ENCODE results near the gene UNKL. TPM values are rescaled to one million over a fixed set of nuclear protein-coding genes. Genes with fewer than 3 reads are reported as not detected.

The UNKL gene
- total and polyA plus RNA-seq, 3 donors from 2014 or later: 23.7 to 49.9 (median 49.2) TPM

DNA sequence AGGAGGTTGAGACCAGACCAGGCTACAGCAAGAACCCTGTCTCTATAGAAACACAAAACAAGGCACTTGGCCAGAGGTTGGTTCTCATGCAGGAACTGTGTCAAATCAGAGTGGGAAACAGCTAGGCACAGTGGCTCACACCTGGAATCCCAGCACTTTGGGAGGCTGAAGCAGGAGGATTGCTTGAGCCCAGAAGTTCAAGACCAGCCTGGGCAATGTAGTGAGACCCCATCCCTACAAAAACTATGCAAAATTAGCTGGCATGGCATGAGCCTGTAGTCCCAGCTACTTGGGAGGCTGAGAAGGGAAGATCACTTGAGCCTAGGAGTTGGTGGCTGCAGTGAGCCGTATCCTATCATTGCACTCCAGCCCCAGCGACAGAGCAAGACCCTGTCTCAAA lies 1.7 kb downstream of the UNKL start:
- TF ChIP-seq, protein P1, sequence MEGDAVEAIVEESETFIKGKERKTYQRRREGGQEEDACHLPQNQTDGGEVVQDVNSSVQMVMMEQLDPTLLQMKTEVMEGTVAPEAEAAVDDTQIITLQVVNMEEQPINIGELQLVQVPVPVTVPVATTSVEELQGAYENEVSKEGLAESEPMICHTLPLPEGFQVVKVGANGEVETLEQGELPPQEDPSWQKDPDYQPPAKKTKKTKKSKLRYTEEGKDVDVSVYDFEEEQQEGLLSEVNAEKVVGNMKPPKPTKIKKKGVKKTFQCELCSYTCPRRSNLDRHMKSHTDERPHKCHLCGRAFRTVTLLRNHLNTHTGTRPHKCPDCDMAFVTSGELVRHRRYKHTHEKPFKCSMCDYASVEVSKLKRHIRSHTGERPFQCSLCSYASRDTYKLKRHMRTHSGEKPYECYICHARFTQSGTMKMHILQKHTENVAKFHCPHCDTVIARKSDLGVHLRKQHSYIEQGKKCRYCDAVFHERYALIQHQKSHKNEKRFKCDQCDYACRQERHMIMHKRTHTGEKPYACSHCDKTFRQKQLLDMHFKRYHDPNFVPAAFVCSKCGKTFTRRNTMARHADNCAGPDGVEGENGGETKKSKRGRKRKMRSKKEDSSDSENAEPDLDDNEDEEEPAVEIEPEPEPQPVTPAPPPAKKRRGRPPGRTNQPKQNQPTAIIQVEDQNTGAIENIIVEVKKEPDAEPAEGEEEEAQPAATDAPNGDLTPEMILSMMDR (IDR thresholded peaks at IDR 0.05): no peak
- no peak for TF ChIP-seq POLR2A (IDR thresholded peaks at IDR 0.05)
- intact Hi-C loops (cut with DNase I; ENCODE audit: low total_unique reads): no loop called here
- H3K27ac ChIP-seq: no peak overlapping the region
- no peak for DNase-seq
- H3K36me3 ChIP-seq (ENCODE audit: low read depth, missing control alignments): no peaks in the 10 kb centered on the region
- WGBS, 2 donors: 50 to 75% methylated on average over 2 of the region's 2 CpGs
- no peak overlapping the region for H3K4me3 ChIP-seq
- peaks cover 15% of the 10 kb centered on the region for H3K4me1 ChIP-seq
- H3K27me3 ChIP-seq: no peaks in the 10 kb centered on the region
- H3K9me3 ChIP-seq: no peaks in the 10 kb centered on the region

DNA sequence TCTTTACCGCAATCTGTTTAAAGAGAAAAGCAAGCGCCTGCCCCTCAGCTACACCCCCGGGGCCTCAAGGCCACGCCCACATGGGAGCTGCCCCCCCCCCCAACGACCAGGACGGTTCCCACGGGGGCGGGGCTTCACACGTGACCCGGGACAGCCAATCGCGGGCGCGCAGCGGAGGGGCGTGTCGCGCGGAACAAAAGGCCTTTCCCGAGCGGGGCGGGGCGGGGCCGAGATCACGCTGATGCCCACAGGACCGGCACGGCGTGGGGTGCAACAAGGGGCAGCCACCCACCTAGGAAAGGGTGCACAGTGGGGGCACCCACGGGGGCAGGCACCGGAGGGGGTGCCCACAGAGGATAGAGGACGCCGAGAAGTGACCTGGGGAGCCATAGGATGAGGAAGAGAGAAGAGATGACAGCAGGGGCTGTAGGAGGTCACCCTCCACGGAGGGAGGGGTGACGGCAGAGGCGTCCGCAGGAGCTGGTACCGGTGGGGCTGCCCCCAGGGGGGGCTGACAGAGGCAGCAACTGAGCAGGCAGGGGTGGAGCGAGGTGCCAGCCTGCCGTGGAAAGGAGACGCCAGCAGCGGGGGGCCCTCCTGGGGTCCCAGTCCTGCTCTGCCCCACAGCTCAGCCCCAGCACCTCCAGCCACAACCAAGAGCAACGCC lies 6.2 kb downstream of the UNKL start:
- WGBS, 2 donors: 6% methylated on average over 18 to 42 of the region's 42 CpGs
- Histone ChIP-seq H3K27me3 (no peaks in the 10 kb centered on the region), H3K36me3 (ENCODE audit: low read depth, missing control alignments) (no peaks in the 10 kb centered on the region), H3K4me1 (peaks cover 15% of the 10 kb centered on the region), H3K27ac (peak overlapping the region in 1 of 2 donors; percentile 28), H3K4me3 (peak overlapping the region; percentile 40 to 47), H3K9me3 (no peaks in the 10 kb centered on the region)
- no peak for TF ChIP-seq POLR2A (IDR thresholded peaks at IDR 0.05)
- intact Hi-C loops (cut with DNase I; ENCODE audit: low total_unique reads): no loop called here
- peak; percentile 97 for DNase-seq

DNA sequence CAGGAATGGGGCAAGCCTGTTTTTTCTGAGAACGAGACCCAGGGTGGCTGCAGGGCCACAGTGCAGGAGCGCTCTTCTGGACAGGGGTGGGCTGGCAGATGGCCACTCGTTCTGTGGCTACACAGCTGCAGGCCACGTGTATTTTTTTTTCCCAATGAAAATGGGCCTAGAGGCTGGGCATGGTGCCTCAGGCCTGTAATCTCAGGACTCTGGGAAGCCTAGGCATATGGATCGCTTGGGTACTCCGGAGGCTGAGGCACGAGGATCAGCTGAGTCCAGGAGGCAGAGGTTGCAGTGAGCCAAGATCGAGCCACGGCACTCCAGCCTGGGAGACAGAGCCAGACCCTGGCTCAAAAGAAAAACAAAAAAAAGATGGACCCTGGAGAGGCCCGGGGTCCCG lies 6.8 kb downstream of the UNKL start:
- H3K27me3 ChIP-seq: no peaks in the 10 kb centered on the region
- peak overlapping the region in 1 of 2 donors; percentile 47 for H3K4me3 ChIP-seq
- H3K9me3 ChIP-seq: no peaks in the 10 kb centered on the region
- H3K27ac ChIP-seq: no peak overlapping the region
- peak; percentile 61 for DNase-seq
- 11 to 14% methylated on average over 6 to 10 of the region's 11 CpGs for WGBS, 2 donors
- intact Hi-C loops (cut with DNase I; ENCODE audit: low total_unique reads): no loop called here
- H3K4me1 ChIP-seq: peaks cover 15% of the 10 kb centered on the region
- H3K36me3 ChIP-seq (ENCODE audit: low read depth, missing control alignments): no peaks in the 10 kb centered on the region
- TF ChIP-seq, protein P1 (IDR thresholded peaks at IDR 0.05): no peak
- TF ChIP-seq POLR2A (IDR thresholded peaks at IDR 0.05): no peak

DNA sequence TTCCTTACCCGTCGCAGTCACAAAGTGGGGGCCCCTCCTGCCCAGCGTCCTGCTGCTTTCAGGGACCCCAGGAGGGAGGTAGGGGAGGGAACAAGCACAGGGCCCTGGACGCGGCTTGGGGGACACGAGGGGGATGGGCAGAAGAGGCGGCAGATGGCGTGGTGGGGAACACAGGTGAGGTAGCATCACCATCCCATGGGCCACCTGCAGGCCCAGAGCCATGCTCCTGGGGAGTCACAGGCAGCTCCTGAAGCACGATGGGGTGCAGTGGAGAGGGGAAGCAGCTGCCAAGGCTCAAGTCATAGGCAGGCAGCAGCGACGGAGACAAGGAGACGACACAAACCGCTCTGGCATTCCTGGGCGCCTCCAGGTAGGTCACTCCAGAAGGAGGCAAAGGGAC lies 10.8 kb downstream of the UNKL start:
- 91 to 93% methylated on average over 14 of the region's 14 CpGs for WGBS, 2 donors

DNA sequence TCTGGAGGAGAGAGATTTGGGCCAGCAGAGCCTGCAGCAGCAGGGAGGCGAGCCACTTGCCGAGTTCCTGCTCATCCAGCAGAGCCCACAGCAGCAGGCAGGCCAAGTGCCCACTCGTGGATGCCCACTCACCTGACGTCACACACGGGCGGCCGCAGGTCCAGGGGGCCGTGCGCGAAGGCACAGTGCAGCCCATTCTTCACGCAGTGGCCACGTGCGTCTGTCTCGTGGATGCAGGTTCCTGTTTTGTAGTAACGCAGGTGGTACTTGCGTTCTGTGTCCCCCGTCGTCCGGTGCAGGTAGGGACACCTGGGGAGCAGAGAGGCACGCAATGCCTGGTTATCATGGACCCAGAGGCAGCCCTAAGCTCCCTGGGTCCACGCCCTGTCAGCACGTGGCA lies 11.5 kb downstream of the UNKL start:
- H3K9me3 ChIP-seq: no peaks in the 10 kb centered on the region
- no peaks in the 10 kb centered on the region for H3K36me3 ChIP-seq (ENCODE audit: low read depth, missing control alignments)
- peaks cover 9% of the 10 kb centered on the region for H3K4me1 ChIP-seq
- WGBS, 2 donors: 92 to 95% methylated on average over 12 to 22 of the region's 22 CpGs
- intact Hi-C loops (cut with DNase I; ENCODE audit: low total_unique reads): no loop called here
- TF ChIP-seq, protein P1 (IDR thresholded peaks at IDR 0.05): no peak
- no peak for TF ChIP-seq POLR2A (IDR thresholded peaks at IDR 0.05)
- no peaks in the 10 kb centered on the region for H3K27me3 ChIP-seq
- no peak for DNase-seq
- H3K4me3 ChIP-seq: no peak overlapping the region
- no peak overlapping the region for H3K27ac ChIP-seq

More for the DNA sequence above, 10.8 kb downstream of the UNKL start:
- Histone ChIP-seq H3K27ac (no peak overlapping the region), H3K36me3 (ENCODE audit: low read depth, missing control alignments) (no peaks in the 10 kb centered on the region), H3K4me3 (no peak overlapping the region), H3K4me1 (peaks cover 14% of the 10 kb centered on the region), H3K9me3 (no peaks in the 10 kb centered on the region), H3K27me3 (no peaks in the 10 kb centered on the region)
- intact Hi-C loops (cut with DNase I; ENCODE audit: low total_unique reads): no loop called here
- DNase-seq: no peak
- no peak for TF ChIP-seq POLR2A (IDR thresholded peaks at IDR 0.05)
- TF ChIP-seq, protein P1 (IDR thresholded peaks at IDR 0.05): no peak
